ENCODE data around the gene ATP5F1C.
"Not testable (repeated sequence)": the region's sequence is repeated elsewhere in the genome, so short reads cannot be mapped to it uniquely, and the experiment has no call there.

The ATP5F1C gene

DNA sequence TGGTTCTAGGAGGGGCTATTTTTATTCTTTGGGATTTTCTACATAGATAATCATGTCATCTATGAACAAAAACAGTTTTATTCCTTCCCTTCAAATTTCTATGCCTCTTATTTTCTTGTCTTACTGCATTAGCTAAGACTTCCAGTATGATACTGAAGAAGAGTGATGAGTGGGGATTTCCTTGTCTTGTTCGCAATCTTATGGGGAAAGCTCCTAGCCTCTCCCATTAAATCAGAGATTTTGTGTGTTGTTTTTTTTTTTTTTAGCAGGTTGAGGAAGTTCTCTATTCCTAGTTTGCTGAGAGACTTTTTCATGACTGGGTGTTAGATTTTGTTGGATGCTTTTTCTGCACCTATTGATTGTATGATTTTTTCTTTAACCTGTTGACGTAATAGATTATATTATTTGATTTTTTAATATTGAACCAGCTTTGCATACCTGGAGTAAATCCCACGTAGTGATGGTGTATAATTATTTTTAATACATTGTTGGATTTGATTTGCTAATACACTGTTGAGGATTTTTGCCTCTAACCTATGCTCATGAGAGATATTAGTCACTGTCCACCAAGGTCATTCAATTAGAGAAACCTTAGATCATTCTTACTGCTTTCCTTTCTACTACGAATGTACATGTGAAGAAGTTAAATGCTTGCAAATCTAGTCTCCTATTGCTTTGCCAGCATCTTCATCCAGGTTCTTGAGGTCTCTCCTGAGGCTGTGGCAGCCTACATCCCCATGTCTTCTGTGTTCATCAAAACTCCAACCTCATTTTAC is 6.5 kb downstream of the ATP5F1C start:
- no peak for DNase-seq

DNA sequence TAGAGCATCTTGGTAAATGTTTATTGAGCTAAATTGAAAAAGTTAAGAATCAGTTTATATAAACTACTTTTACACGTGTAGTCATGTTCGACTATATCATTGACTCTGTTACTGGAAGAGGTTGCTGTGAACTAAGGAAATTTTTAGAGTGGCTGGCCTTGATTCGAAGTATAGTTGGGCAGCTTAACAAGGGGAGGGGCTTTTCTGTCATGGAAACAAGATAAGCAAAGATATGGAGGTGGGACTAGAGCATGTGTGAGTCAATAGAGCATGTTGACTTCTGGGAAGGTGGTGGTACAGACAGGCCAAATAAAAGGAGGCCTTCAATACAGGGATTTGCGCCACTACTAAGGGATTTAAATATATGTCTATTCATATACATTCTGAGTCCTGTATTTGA is 7.6 kb downstream of the ATP5F1C start:
- DNase-seq = no peak

DNA sequence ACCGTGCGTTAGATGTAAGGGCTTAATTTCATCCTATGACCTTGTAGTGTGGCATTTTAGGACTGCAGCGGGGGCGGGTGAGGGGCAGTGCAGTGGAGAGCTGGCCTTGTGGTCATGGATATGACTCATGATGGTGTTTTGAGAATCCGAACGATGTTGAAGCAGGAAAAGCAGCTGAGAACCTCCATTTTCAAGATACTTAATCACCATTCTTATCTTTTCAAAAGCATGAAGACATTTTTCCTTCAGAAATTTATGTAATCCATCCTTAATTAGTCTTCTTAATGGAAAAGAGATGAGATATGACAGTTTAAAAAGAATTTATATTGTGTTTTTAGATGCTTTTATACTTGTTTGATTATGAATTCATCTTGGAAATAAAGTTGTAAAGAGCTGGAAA is 9.6 kb downstream of the ATP5F1C start:
- DNase-seq = no peak

DNA sequence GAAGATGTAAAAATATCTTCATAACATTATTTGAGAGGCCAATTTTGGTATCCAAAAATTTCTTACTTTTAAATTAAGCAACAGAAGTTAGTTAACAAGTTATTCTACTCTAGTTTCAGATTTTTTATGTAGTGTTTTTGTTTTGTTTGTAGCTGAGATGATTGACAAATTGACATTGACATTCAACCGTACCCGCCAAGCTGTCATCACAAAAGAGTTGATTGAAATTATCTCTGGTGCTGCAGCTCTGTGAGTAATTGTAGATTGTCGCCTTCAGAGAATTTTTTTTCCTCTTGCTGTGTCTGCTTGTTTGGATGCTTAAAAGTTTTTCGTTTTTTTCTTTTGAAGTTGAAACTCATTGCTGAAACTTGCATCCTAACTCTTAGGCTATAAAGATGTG is 14.6 kb downstream of the ATP5F1C start:
- no peak for DNase-seq

DNA sequence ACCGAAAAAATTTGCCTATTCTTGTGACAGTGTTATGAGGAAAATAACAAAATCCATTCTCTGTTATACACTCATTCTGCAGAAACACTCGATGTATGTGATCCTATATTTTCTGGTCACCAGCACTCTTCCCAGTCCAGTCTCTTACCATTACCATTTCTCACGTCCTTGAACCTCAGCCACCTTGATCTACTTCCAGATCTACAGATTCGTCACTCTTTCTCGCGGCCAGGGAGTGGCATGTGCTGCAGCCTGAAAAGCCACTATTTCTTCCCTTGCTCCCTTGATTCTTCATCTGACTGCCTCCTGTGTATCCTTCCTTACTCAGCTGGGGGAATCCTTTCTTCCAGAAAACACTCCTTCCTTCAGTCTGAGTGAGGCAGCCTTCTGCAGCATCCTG is 16.2 kb downstream of the ATP5F1C start:
- no peak for DNase-seq

DNA sequence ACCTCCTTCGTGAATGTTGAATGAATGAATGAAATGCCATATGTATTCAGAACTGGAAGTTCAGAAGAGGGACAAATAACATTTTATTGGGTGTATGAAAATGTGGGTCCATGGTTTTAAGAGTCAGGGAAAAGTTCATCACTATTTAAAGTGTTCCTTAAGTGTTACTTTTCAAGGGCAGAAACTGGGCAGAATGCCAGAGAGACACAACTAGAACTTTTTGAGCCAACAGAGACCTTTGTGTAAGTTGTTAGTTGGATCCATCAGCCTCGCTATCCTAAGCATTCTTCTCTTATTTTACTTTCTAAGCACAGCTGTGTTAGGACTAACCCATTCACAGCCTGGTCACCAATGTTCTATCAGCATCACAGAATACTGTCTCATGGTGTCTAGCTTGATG is 16.8 kb downstream of the ATP5F1C start:
- no peak for DNase-seq

DNA sequence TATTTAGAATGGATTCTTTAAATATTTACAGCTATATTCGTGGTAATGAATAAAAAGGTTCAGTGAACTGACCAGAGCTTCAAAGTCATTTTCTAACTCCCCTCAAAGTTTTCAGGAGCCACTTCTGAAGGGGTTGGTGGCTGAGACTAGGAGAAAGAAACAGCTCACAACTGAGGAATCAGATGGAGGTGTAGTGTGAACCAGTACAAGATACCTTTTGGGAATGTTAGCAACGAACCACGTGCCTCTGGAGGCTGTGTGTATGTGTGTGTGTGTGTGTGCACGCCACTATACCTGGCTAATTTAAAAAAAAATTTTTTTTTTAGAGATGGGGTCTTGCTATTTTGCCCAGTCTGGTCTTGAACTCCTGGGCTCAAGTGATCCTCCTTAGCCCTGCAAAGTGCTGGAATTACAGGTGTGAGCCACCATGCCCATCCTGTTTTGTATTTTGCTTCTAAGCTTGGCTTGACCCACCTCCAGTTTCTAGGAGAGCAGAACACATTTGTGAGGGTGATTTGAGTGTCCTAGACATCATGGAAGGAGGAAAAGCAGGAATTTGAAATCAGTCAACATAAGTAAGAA is 20.8 kb downstream of the ATP5F1C start:
- DNase-seq = no peak

DNA sequence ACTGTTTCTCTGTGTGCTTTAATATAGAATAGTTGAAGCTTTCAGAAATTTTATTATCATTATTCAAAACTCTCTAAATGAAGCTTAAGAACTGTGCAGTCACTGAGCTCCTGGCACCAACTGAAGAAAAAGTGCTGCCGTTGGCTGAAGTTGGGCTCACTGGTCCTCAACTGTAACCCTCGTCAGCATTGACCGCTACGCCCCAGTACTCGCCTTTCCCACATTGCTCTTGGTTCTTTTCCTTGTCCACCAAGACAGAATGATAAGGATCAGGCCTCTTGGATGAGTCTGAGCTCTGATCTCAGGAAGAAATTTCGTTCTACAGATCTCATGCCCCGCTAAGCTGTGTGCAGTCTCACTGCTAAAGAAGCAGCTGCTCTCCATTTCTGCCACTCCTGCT is 22.5 kb downstream of the ATP5F1C start:
- no peak for DNase-seq

DNA sequence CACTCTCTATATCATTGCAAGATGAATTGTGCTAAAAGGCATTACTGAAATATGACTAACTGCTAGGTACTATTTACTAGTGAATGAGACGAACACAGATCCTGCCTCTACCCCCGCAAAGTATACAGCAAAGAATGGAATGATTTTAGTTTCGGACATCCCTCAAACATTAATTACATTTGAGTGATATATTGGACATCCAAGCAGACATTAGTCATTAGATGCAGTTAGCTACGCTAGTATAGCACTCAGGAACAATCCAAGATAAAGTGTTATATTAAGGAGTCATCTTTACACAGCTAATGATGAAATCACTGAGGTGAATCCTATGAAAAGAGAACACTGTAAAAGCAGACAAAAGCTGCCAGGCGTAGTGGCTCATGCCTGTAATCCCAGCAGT is 23.0 kb downstream of the ATP5F1C start:
- DNase-seq = no peak

DNA sequence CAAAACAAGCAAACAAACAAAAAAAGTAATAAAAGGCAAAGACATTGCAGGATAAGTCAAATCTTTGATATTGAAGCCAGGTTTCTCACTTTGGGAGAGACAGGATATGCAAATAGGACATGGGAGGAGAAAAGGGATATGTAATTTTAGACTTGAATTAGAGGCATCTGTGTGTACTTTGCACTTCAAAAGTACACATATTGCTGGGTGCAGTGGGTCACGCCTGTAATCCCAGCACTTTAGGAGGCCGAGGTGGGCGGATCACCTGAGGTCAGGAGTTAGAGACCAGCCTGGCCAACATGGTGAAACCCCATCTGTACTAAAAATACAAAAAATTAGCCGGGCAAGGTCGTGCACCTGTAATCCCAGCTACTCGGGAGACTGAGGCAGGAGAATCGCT is 23.8 kb downstream of the ATP5F1C start:
- not testable (repeated sequence) for DNase-seq

DNA sequence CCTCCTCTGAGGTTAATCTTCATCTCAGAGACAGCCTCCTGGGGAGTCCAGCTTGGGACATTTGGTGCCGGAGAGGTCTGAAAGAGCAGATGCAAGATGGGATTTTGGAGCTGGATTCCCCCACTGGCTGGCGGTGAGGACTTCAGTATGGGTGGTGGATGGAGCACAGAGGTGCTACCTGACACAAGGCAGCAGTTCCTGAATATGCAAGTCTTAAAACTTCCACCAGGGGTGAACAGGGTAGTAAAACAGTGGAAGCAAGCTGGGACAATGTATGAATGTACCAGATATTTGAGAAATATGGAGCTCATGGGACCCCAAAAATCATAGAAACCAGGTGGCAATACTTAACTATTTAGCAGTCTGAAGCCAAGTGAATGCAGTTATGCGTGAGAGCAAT is 25.5 kb downstream of the ATP5F1C start:
- no peak for DNase-seq

DNA sequence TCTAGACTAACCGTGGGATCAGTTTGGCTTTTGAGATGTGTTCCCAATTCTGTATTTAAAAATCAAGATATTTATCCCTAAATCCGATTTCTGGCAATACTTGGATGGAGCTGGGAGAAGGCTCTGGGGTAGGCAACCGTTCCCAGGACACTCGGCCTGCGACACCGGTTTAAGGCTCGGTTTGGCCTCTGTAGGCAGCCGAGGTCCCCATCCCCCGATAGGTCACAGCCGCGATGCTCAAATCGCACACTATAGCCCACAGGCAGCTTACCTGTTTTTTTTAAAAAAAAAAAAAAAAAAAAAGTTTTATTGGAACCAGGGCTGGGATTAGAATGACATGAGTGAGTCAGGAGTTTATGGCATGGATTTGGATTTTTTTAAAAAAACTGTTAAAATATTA is 29.6 kb downstream of the ATP5F1C start:
- DNase-seq = no peak

DNA sequence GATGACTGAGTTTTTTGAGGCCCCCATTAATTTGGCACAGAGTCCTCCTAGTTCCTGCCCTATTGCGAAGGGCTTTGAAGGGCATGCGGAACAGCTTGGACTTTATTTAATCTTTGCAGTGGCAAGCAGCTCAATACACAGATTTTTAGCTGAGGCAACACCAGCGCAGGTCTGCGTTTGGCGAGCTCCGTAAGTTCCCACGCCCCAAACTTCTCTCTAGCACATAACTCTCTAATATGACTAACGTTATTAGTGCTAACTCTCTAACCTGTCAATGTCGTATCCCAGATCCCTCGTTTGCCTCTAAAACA is 30.0 kb downstream of the ATP5F1C start:
- no peak for DNase-seq

DNA sequence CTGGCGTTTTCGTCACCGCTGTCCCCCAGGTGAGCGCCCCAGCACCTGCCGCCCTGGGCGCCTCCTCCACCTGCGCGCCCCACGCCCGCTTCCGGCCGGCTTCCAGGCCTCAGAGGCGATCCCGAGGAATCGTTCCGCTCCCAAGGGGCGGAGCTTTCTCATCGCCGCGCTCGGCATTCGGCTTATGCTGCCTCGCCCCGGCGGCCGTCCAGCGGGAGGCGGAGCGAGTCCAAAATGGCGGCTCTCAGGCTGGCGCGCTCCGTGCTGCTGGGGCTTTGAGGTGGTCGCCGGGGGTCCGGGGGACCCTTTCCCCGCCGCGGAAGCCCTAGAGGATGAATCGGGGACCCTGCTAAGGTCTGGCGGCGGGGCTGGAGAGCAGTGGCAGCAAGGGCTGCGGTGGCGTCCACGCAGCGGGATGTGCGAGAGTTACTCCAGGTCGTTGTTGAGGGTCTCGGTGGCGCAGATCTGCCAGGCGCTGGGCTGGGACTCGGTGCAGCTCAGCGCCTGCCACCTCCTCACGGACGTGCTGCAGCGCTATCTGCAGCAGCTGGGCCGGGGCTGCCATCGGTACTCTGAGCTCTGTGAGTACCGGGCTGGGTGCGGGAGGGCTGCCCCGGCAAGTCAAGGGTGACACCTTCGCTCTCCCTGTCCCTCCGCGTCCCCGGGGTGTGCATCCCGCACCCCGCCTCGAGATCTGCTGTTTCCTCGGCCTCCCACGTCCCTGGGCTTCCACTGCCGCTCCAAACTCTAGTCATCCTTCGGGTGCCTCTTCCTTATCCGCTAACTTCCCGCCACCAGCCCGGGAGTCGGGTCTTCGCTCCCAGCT is 30.5 kb downstream of the ATP5F1C start, which contains the start of gene TAF3:
TSS of gene TAF3 (plus strand) at position 211 of the 826 bp plus-strand sequence. CDS start at position 416, 205 bp downstream.
- peak; percentile 91 to 92 for DNase-seq

DNA sequence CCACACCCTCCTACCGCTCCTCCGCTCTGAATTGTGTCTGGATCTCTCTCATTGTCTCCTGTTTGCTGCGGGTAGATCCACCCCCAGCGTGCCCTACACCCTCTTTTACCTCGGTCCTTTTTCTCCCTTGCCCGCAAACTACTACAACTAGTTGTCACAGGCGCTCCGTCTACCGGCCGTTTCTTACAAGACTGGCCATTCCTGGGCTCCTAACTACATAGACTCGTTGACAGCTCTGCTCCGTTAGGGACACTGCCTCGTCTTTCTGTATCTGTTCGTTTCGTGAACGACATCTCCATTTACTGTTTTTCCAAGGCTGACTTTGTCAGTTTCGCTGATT is 31.1 kb downstream of the ATP5F1C start:
- peak; percentile 3 to 21 for DNase-seq

DNA sequence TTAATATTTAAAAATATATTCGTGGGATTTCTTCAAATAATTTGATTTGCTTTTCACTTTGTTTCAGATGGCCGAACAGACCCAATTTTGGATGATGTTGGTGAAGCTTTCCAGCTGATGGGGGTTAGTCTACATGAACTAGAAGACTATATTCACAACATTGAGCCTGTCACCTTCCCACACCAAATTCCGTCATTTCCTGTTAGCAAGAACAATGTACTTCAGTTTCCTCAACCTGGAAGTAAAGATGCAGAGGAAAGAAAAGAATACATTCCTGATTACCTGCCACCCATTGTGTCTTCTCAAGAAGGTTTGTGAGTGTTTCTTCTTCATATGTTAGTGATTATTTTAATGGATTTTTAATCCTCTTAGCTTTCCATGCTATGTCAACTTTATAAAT is 36.3 kb downstream of the ATP5F1C start:
- no peak for DNase-seq

DNA sequence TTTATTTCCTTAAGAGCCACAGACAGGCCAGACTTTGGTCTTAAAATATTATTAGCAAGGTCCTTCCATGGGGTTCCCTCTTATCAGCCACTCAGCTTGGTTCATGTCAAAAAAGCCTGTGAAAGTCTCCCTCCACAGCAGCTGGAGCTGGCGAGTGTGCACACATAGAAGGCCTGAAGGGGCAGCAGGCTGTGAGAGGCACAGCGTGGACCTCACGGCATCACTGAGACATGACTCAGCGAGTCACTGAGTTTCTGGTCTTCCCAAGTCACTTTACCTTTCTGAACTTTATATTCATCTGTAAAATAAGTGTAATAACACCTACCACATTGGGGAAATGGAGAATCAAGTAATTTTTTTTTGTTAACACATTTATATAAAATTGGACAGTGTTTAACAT is 39.0 kb downstream of the ATP5F1C start:
- DNase-seq = no peak

DNA sequence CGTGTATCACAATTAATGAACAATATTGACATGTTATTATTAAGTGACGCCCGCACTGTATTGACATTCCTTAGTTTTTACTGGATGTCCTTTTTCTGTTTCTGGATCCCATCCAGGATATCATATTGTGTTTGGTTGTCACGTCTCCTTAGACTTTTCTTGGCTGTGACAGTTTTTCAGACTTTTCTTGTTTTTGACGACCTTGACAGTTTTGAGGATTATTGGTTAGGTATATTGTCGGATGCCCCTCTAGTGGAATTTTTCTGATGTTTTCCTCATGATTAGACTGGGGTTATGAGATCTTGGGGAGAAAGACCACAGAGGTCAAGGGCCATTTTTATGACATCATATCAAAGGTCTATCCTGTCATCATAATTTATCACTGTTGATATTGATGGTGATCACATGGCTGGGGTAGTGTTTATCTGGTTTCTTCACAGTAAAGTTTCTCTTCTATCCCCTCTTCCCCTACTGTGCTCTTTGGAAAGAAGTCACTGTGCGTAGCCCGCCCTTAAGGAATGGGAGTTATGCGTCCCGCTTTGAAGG is 41.4 kb downstream of the ATP5F1C start:
- no peak for DNase-seq

DNA sequence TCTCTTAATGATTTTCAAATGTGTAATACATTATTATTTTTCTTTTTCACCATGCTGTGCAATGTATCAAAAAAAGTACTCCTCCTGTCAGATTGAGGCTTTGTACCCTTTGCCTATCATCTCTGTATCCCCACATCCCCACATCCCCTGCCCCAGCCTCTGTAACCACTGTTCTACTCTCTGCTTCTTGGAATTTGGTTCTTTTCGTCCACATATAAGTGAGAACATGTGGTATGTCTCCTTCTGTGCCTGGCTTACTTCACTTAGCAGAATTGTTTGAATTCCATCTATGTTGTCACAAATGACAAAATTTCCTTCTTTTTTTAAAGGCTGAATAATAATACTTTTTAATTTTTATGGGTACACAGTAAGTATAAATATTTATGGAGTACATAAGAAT is 44.1 kb downstream of the ATP5F1C start:
- DNase-seq = no peak

DNA sequence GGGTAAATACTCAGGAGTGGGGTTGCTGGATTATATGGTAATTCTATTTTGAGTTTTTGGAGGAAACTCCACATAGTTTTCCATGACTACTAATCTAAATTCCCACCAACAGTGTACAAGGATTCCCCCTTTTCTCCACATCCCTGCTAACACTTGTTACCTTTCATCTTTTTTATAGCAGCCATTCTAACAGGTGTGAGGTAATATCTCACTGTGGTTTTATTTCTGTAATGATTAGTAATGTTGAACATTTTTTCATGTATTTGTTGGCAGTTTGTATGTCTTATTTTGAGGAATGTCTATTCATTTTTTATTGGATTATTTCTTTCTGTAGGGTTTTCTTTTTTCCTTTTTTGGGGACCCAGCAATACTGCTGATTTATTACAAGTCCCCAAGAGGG is 45.2 kb downstream of the ATP5F1C start:
- no peak for DNase-seq

DNA sequence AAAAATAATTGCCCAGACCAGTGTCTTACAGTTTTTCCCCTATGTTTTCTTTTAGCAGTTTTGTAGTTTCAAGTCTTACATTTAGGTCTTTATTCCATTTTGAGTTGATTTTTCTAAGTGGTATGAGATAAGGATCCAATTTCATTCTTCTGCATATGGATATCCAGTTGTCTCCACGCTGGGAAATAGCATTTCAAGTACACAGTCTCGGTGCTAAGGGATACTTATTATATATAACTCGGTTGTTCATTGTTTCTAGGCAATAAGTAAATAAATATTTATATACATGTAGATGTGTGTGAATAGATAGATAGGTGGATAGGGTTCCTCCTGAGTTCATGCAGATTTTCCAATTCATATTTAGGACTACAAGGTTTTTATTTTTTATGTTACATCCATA is 46.3 kb downstream of the ATP5F1C start:
- DNase-seq = no peak

DNA sequence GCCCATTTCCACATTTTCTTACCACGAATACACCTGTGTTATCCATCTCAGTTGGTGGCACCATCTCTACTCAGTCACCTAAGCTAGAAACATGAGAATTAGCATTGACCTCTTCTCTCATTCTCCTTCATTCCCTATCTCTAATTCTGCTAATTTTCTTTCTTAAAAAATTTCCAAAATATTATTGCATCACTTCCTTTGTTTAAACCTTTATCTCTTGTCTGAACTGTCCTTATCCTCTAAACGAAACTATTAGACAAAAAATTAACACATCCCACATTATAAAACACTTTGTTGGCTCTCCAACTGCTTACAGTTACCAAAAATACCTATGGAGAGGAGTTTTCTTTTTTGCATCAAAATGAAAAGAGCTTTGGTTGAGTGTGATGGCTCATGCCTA is 48.6 kb downstream of the ATP5F1C start:
- DNase-seq = no peak

DNA sequence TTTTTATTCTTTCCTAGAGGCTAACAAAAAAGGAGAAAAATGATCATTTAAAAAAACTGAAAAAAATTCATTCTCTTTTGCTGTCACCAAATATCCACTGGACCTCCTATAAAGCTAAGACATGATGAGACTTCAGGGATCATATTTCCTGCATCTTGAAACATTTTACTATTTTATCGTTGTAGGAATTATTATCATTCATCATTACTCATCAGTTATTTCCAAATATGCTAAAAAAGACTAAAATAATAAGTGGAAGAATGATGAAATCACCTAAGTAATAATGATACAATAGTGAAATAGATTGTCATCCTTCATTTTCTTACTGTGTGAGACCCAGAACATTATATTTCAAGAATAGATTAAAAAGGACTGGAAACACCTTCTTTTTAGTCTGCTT is 58.6 kb downstream of the ATP5F1C start:
- no peak for DNase-seq

DNA sequence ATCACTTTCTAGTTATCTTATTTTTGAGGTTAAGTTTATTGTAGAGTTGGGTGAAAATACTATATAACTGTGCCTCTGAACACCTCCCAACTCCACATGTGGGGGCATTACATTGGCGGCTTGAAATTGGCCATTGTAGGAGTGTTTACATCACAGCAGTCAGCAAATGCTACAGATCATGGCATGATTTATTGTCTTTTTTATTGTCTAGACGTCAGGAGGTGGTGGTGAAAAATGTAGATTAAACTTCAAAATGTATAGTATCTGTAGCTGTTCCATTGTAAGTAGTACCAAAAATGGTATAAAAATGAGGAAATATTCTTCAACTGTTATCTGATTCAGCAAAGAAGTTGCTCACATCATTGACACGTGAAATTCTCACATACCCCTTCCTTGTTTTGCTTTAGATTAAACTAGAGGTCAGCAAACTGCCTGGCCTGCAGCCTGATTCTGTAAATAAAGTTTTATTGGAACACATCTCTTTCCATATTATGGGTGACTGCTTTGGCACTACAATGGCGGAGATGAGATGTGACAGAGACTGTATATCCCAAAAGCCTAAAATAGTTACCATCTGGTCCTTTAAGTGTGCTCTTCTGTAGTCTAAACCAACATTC is 65.4 kb downstream of the ATP5F1C start:
- no peak for DNase-seq

Measured in stimulated activated CD4-positive, alpha-beta T cell treated with anti-CD3 and anti-CD28 coated beads, Interleukin-4, amount 100 ng/mL, for 4 hours (primary cell).